PFSK-1 (cell line): ENCODE measurements around the gene GRID1.

ENCODE experiments used
- POLR2AphosphoS5 ChIP-seq: IDR thresholded peaks from 2 replicates; pipeline ENCODE4 v1.6.1; 2012; ENCODE audit warnings: low read depth, mild to moderate bottlenecking, control low read depth, low read length, moderate library complexity
- SIN3A ChIP-seq: IDR thresholded peaks from 2 replicates; pipeline ENCODE4 v1.6.1; 2012; ENCODE audit warnings: mild to moderate bottlenecking, low read length, moderate library complexity, borderline replicate concordance; ENCODE audit not compliant: insufficient read depth
- TF ChIP-seq, protein P1 (sequence below), 2 experiments: IDR thresholded peaks; 2 replicates each; pipeline versions ENCODE4 v1.6.1 to v1.8.0; 2011 to 2012; ENCODE audit warnings: low read depth in 2 of 2, low read length in 2 of 2, control low read depth in 1 of 2, inconsistent platforms in 1 of 2, mild to moderate bottlenecking in 1 of 2, moderate library complexity in 1 of 2; ENCODE audit not compliant: insufficient read depth in 1 of 2

DNA sequence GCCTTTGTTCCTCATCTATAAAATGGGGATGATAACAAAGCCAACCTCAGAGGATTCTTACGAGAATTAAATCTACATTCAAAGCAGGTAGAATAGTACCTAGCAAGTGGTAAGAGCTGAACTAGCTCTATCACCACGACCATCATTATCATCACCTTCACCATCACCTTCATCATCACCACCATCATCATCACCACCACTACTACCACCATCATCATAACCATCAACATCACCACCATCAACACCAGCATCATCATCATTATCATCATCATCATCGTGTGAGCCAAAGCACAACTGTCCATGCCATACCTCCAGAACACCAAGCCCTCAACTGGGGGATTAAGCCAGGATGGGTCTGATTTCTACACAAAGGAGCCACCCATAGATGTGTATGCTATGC lies 206.8 kb downstream of the GRID1 start:
- TF ChIP-seq POLR2AphosphoS5 (no peak), SIN3A (no peak)
- TF ChIP-seq, protein P1, sequence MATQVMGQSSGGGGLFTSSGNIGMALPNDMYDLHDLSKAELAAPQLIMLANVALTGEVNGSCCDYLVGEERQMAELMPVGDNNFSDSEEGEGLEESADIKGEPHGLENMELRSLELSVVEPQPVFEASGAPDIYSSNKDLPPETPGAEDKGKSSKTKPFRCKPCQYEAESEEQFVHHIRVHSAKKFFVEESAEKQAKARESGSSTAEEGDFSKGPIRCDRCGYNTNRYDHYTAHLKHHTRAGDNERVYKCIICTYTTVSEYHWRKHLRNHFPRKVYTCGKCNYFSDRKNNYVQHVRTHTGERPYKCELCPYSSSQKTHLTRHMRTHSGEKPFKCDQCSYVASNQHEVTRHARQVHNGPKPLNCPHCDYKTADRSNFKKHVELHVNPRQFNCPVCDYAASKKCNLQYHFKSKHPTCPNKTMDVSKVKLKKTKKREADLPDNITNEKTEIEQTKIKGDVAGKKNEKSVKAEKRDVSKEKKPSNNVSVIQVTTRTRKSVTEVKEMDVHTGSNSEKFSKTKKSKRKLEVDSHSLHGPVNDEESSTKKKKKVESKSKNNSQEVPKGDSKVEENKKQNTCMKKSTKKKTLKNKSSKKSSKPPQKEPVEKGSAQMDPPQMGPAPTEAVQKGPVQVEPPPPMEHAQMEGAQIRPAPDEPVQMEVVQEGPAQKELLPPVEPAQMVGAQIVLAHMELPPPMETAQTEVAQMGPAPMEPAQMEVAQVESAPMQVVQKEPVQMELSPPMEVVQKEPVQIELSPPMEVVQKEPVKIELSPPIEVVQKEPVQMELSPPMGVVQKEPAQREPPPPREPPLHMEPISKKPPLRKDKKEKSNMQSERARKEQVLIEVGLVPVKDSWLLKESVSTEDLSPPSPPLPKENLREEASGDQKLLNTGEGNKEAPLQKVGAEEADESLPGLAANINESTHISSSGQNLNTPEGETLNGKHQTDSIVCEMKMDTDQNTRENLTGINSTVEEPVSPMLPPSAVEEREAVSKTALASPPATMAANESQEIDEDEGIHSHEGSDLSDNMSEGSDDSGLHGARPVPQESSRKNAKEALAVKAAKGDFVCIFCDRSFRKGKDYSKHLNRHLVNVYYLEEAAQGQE (IDR thresholded peaks at IDR 0.05; ENCODE audit: insufficient read depth in 1 of 2, low read depth in 2 of 2, low read length in 2 of 2) = no peak
